Thyroid gland (tissue), 4 donors: Measurements from ENCODE around the gene PCDH19. TPM values are rescaled to one million over a fixed set of nuclear protein-coding genes. Genes with fewer than 3 reads are reported as not detected.

ENCODE experiments used
- DNase-seq, 2 donors: peaks; one replicate each; pipeline ENCODE4 v3.0.0-alpha.2; 2019
- H3K27ac ChIP-seq, 3 donors: fragments of 200-600 bp; sonication (generic); 1 replicate in 2 of 3; 2 replicates in 1 of 3; pipeline ENCODE4 v1.5.1; 2016 to 2019; ENCODE audit warnings: mild to moderate bottlenecking in 1 of 3, moderate library complexity in 1 of 3
- H3K27me3 ChIP-seq: fragments of 200-600 bp; sonication (generic); one replicate; pipeline ENCODE4 v1.5.1; 2019
- H3K36me3 ChIP-seq, 2 donors: fragments of 200-600 bp; sonication (generic); one replicate each; pipeline ENCODE4 v1.5.1; 2016 to 2019
- H3K4me1 ChIP-seq, 2 donors: fragments of 200-600 bp; sonication (generic); one replicate each; pipeline ENCODE4 v1.5.1; 2017 to 2019
- H3K4me3 ChIP-seq, 3 donors: fragments of 200-600 bp; sonication (generic); replicated peaks in 1 of 3; 1 replicate in 2 of 3; 2 replicates in 1 of 3; pipeline ENCODE4 v1.5.1; 2016; ENCODE audit warnings: mild to moderate bottlenecking in 1 of 3
- H3K9me3 ChIP-seq: fragments of 200-600 bp; sonication (generic); one replicate; pipeline ENCODE4 v1.5.1; 2017
- CTCF ChIP-seq, 6 experiments: fragments of 200-600 bp in 3 of 6; fragments of 450-650 bp in 3 of 6; sonication (generic) in 3 of 6; IDR thresholded peaks; one replicate each; pipeline ENCODE4 v1.5.1; 2016 to 2019; ENCODE audit warnings: antibody characterized with exemption in 6 of 6, mild to moderate bottlenecking in 2 of 6, inconsistent platforms in 1 of 6, moderate library complexity in 1 of 6
- POLR2A ChIP-seq, 2 donors: fragments of 450-650 bp; IDR thresholded peaks; one replicate each; pipeline ENCODE4 v1.6.1; 2017; ENCODE audit warnings: antibody characterized with exemption in 2 of 2, mild to moderate bottlenecking in 2 of 2, moderate library complexity in 1 of 2
- WGBS, 2 donors: methylation state at CpG; one replicate each; pipeline ENCODE4 v1.1.5; 2017; 5-methylcytosine and 5-hydroxymethylcytosine counted together
- intact Hi-C: fragments of 100-400 bp; cut with DNase I; formaldehyde crosslinking; loops from one replicate; pipeline ENCODE4 v1.15.1; 2023
- total RNA-seq, 4 donors: library from RNA; depleted of rRNA; stranded (reverse); fragments of >200 nt; gene quantifications; one replicate each; pipeline ENCODE4 v1.2.3, GENCODE V29; 2016

Gene PCDH19
- total RNA-seq, 4 donors from 2014 or later: 0.40 to 0.88 (median 0.52) TPM

- Histone ChIP-seq H3K9me3 (no peaks in the 10 kb centered on the region), H3K4me3 (no peak overlapping the region), H3K4me1 (no peaks in the 10 kb centered on the region), H3K27me3 (no peaks in the 10 kb centered on the region), H3K27ac (no peak overlapping the region), H3K36me3 (no peaks in the 10 kb centered on the region)
- DNase-seq: no peak
- TF ChIP-seq POLR2A (IDR thresholded peaks at IDR 0.05): no peak
- TF ChIP-seq CTCF (IDR thresholded peaks at IDR 0.05): no peak
- intact Hi-C loops: no loop called here
- 94 to 100% methylated on average over 1 of the region's 1 CpG for WGBS, 2 donors
Measured at GRCh38 chrX:100297728-100298127, 112.3 kb downstream of the PCDH19 start.

GRCh38 chrX:100296183-100296753 lies 113.8 kb downstream of the PCDH19 start:
- intact Hi-C loops: no loop called here
- Histone ChIP-seq H3K4me3 (no peak overlapping the region), H3K36me3 (no peaks in the 10 kb centered on the region), H3K4me1 (no peaks in the 10 kb centered on the region), H3K27ac (no peak overlapping the region), H3K27me3 (no peaks in the 10 kb centered on the region), H3K9me3 (no peaks in the 10 kb centered on the region)
- TF ChIP-seq POLR2A (IDR thresholded peaks at IDR 0.05) (no peak), CTCF (IDR thresholded peaks at IDR 0.05) (no peak)
- WGBS, 2 donors: 86 to 88% methylated on average over 7 to 15 of the region's 21 CpGs
- no peak for DNase-seq

GRCh38 chrX:100294965-100295364 lies 115.1 kb downstream of the PCDH19 start:
- Histone ChIP-seq H3K4me1 (no peaks in the 10 kb centered on the region), H3K9me3 (no peaks in the 10 kb centered on the region), H3K36me3 (no peaks in the 10 kb centered on the region), H3K27ac (no peak overlapping the region), H3K27me3 (no peaks in the 10 kb centered on the region), H3K4me3 (no peak overlapping the region)
- no peak for DNase-seq
- WGBS, 2 donors: 76 to 84% methylated on average over 4 of the region's 4 CpGs
- intact Hi-C loops: no loop called here
- no peak for TF ChIP-seq CTCF (IDR thresholded peaks at IDR 0.05)

GRCh38 chrX:100289066-100289558 lies 121.0 kb downstream of the PCDH19 start:
- no peaks in the 10 kb centered on the region for H3K9me3 ChIP-seq
- no peak overlapping the region for H3K27ac ChIP-seq
- intact Hi-C loops: no loop called here
- H3K4me3 ChIP-seq: no peak overlapping the region
- H3K36me3 ChIP-seq: no peaks in the 10 kb centered on the region
- H3K27me3 ChIP-seq: no peaks in the 10 kb centered on the region
- H3K4me1 ChIP-seq: no peaks in the 10 kb centered on the region
- peak in 1 of 2 donors; percentile 1 for DNase-seq
- TF ChIP-seq CTCF (IDR thresholded peaks at IDR 0.05) (no peak), POLR2A (IDR thresholded peaks at IDR 0.05) (no peak)

GRCh38 chrX:100277231-100277630 lies 132.8 kb downstream of the PCDH19 start:
- intact Hi-C loops: no loop called here
- 77 to 81% methylated on average over 1 of the region's 1 CpG for WGBS, 2 donors
- Histone ChIP-seq H3K4me1 (no peaks in the 10 kb centered on the region), H3K9me3 (no peaks in the 10 kb centered on the region), H3K4me3 (no peak overlapping the region), H3K27ac (no peak overlapping the region), H3K36me3 (no peaks in the 10 kb centered on the region), H3K27me3 (no peaks in the 10 kb centered on the region)
- no peak for DNase-seq
- no peak for TF ChIP-seq CTCF (IDR thresholded peaks at IDR 0.05)
